ENCODE data around the gene TSPAN5.
A peak's percentile ranks its signal among the peaks of the same experiment; 100 is the strongest.
"Not testable (repeated sequence)": the region's sequence is repeated elsewhere in the genome, so short reads cannot be mapped to it uniquely, and the experiment has no call there.

Gene TSPAN5

GRCh38 chr4:98658287-98659105 is at the start of gene TSPAN5:
TSPAN5 (minus strand) TSS chr4:98658611.
- peak; percentile 61 for DNase-seq

GRCh38 chr4:98706935-98707334 is 48.5 kb upstream of the TSPAN5 start:
- DNase-seq = no peak

GRCh38 chr4:98706200-98706813 is 47.9 kb upstream of the TSPAN5 start:
- no peak for DNase-seq

DNA sequence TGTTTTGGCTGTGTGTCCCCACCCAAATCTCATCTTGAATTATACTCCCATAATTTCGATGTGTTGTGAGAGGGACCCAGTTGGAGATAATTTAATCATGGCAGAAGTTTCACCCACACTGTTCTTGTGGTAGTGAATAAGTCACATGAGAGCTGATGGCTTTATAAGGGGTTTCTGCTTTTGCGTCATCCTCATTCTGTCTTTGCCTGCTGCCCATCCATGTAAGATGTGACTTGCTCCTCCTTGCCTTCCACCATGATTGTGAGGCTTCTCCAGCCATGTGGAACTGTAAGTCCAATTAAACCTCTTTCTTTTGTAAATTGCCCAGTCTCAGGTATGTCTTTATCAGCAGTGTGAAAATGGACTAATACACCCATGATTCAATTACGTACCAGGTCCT is 47.2 kb upstream of the TSPAN5 start:
- DNase-seq = not testable (repeated sequence)

DNA sequence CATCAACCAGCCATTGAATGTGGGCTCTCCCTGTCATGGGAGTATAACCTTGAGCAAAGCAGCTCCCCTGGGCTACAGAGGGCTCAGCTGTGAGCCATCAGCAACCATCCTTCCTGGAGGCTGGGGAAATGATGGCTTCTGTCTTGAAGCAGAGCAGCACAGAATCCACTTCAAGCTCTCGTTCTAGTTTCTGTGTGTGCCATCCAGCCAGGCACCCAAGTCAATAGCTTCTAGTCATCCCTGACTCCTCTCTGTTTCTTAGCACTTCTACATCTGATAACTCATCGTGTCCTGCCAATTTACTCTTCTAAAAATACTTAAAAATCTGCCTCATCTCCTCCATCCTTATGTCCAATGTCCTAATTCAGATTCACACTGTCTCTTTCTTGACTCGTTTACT is 42.2 kb upstream of the TSPAN5 start:
- DNase-seq = no peak

- DNase-seq = no peak
Observed at GRCh38 chr4:98694076-98694475, 35.7 kb upstream of the TSPAN5 start.

DNA sequence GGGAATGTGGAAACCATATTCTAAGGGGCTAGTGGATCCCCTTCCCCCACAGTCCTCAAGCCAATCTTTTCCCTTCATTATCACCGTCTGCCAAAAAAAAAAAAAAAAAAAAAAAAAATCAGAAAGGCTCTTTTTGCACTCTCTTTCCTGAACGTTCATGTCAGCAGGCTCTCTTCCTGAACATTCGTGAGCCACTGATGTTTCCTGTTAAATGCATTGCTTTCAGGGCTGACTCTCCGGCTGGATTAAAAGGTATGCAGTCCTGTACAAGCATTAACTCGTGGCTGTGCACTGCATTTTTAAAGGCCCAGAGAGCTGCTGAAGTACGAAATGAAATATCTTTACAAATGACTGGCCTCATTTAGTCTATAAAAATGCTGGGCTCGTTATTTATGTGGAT is 34.0 kb upstream of the TSPAN5 start:
- DNase-seq = no peak

DNA sequence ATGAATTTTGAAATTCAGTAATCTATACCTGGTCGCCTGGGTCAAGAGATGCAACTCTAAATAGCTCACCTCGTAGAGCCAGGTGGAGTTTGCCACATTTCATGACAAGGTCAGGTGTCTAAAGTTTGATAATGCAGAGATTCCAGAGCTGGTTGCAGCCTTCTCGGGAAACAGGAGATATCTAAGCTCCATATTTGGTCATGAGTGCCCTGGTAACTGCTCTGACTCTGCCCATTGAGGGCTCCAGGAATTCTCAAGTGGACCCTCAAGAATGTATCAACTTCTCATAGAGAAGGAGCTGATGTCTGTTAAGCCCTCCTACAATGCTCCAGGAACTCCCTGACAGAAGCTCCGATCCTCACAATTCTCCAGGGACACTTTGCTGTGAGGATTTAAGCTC is 33.2 kb upstream of the TSPAN5 start:
- DNase-seq = no peak

GRCh38 chr4:98689507-98690174 is 31.2 kb upstream of the TSPAN5 start:
- no peak for DNase-seq

DNA sequence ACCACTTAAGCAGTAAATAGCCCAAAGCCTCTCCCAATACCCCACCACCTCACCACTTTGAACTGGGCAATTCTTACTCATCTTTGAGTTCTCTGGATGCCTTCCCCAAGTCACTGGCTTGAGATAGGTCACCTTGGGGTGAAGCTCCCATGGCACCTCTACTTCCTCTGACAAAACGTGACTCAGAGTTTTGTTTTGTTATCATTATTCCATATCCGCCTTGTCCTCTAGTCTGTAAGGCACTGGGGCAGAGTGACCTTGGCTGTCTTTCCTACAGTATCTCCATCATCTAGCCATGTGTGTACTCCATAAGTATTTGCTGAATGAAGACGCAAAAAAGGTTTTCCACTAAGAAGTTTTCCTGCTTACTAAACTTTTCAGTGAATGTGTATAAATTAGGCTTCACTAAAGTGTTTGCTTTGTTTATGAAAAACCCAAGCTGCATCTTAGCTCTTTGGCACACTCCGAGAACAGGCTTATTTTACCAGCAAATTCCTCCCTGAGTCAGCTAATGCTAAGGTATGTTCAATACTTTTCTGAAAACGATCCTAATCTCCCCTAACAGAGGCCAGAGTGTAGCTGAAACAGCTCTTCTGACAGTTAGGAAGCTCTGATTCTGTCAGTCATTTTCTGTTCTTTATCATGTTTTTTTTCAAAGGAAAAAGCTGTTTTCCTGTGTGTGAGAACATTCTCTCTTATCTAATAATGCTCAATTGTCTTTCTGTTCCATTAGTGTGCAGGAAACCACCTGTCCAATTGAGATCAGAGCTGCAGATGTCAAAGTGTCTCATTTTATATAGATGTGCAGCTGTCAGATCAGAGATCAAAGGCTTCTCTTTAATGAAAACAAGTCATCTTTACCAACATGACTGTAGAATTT is 30.2 kb upstream of the TSPAN5 start:
- DNase-seq = peak; percentile 0

GRCh38 chr4:98687876-98688275 is 29.5 kb upstream of the TSPAN5 start:
- no peak for DNase-seq

GRCh38 chr4:98686847-98687246 is 28.4 kb upstream of the TSPAN5 start:
- DNase-seq = no peak

DNA sequence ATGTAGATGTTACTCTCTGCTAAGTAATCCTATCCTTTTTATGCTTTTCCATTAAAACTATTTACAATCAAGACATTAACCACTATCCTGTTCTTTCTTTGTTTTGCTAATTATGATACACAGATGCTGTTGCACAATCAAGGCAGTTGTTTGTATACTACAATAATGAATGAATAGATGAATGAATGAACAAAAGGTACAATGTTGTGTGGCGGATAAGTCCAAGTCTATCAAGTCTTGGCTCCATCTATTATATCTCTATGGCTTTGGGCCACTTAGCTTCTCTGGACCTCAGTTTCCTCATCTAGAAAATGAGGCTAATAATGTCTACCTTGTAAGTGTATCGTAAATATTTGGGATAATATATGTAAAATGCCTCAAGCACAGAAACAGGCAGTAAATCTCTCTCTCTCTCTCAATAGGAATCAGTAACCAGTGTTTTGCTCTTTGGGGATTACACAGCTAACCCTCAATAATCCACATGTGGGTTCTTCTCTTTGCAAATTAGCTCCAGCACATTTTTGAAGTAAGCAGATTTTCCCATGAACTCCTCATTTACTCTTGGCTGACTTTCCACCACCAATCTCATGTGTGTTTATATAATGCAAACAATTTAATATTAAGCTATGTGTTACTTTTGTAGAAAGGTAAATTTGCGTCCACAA is 27.8 kb upstream of the TSPAN5 start:
- DNase-seq = no peak

DNA sequence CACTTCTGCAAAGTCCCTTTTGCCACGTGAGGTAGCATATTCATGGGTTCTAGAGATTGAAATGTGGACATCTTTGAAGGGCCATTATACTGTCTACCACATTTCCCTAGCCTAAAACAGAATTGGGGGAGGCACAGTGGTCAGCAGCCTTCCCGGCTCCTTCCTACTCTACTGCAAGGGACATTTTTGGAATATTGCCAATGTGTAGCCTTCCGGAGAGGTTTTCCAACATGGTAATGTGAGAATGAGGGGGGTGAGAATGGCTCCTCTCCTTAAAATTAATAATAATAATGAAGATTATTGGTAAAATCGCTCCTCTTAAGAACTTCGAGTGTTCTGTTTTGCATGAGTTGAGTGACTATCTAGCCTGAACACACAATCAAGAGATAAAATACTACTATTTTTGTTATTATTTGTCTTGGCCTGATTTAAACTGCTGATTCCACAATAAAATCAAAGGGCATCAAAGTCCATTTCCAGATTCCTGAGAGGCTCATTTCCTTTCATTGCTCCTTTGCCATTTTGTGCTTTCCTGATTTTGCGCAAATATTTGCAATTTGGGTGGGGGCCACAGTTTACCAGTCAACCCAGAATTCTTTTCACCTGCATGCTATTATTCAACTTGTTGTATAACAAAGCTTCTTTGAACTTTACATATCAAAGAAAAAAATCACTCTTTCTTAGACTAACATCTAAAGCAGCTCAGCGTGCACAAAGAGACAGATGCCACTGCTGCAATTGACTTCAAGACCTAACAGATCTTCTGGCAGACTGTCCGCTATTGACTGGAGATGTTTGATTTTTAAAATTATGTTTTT is 27.0 kb upstream of the TSPAN5 start:
- DNase-seq = no peak

GRCh38 chr4:98682719-98683118 is 24.3 kb upstream of the TSPAN5 start:
- DNase-seq = no peak

DNA sequence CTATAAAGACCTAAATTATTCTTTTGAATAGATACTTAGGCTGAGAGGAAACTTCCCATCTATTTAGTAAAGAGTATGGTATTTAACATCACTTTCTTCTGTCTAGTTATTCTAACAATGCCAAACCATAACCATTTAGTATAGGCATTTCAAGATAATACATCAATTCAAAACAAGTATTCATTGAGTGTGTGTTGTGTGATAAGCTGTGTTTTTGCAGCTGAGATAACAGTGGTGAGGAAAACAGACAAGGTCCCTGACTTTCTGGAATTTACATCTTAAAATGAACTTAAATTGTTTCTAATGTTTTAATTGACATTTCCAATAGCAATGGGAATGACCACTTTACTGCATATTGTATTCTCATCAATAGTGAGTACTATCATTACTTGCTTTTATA is 22.4 kb upstream of the TSPAN5 start:
- no peak for DNase-seq

DNA sequence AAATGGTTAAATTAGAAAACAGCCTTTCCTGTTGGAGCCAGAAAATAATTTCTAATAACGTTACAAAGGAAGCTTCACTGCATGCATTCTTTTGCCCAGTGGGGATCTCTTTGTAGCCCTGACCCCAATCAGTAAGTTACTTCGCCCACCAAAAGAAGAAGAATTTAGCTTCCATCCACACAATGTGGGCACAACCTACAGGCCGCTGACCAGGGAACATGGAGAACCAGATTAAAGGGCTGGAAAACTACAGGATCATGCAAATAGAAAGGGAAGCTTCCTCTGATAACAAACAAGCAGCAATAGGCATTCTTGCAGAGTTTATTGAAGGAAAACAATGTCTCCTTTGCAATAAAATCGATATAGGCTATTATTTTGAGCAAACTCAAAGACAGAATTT is 21.3 kb upstream of the TSPAN5 start:
- no peak for DNase-seq

DNA sequence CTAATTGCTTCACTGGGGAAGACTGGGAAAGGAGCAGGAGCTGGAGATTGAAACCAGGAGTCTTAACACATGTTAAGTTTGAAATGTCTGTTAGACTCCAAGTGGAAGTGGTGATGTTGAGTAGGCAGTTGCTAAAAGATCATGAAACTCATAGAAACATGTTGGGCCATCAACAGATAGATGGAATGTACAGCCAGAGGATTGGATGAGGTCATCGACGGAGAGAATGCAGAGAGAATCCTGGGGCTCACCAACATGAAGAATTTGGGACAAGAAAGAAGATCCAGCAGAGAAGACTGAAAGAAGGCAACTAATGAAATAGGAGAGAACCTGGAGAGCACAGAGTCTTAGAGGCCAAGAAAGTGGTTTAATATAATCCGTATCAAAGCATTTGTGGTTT is 19.4 kb upstream of the TSPAN5 start:
- no peak for DNase-seq

DNA sequence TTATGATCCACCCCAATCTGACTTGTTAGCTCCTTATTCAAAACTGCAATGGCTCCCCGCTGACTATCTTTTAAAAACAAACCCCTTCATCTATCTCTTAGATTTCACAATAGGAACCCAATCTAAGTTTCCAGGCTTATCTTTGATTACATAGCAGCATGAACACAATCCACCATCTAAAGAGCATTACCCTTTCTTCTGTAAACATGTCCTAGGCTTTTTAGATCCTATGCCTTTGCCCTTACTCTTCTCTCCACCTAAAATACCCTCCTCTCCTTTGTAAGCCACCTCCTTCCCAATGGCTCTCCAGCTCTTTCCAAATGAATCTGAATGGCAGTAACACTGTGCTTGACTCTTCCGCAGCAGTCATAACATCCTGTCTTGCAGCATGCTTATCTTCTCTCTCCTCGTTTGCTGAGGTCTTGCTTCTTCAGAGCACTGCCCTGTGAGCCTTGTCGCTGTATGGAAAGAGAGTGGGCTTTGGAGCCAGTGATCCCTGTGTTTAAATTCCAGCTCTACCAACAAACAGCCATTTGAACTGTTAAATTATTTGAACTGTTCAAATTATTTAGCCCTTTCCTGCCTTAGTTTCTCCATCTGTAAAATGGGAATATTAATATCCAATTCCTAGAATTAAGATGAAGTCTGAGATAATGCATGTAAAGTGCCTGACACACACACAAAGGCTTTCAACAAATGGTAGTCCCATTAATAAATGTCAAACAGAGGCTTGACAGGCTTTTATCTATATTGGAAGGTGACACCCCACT is 16.2 kb upstream of the TSPAN5 start:
- no peak for DNase-seq

DNA sequence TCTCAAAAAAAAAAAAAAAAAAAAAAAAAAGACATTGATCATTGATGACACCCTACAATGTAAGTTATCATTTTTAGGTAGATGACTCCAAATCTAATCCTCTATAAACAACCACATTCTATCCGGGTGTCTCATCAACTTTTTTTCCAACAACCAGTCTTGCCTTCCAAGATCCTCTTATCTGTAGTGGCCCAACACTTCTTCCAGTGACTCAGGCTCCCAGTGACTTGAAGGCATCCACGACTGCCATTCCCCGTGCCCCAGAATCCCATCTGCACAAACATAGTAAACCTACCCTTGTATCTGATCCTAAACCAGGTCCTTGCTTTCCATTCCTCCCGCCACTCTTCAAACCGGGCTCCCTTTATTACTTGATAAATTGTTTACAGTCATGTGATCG is 15.6 kb upstream of the TSPAN5 start:
- DNase-seq = no peak

DNA sequence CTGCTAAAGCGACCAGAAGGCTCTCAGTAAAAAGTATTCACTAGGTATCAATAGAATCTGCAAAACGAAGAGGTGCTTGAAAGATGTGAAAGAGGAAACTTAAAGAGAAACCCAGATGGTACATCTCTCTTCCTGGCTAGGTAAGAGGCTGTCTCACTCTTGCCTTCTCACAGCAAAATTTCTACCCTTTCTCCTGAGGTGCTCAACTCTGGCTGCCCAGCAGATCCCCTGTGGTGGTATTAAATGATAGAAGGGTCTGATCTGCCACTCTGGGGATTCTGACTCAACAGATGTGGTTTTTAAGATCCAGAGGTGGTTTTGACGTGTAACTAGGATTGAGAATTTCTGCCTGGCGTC is 14.9 kb upstream of the TSPAN5 start:
- no peak for DNase-seq
